Activated T-helper 1 cell treated with anti-CD3 and anti-CD28 coated beads, Interleukin-12 subunit alpha, Interleukin-12 subunit beta, Interleukin-2, Interleukin-4 antibody, amounts not matched to agents 30 ng/mL and 10 ng/mL and 1 ng/mL, durations not matched to agents 14 hours and 24 hours and 36 hours (primary cell): Measurements from ENCODE around the gene FBXW7. TPM values are rescaled to one million over a fixed set of nuclear protein-coding genes. Genes with fewer than 3 reads are reported as not detected.

ENCODE experiments used
- DNase-seq: peaks from one replicate; pipeline ENCODE4 v3.0.0; 2021; ENCODE audit warnings: low spot score
- H3K27ac Mint-ChIP-seq: one replicate; pipeline ENCODE4 v1.8.0; 2021; ENCODE audit warnings: mild to moderate bottlenecking, mixed read lengths
- H3K27me3 Mint-ChIP-seq: one replicate; pipeline ENCODE4 v1.8.0; 2022; ENCODE audit warnings: mild to moderate bottlenecking, moderate library complexity, mixed read lengths; ENCODE audit not compliant: insufficient read depth
- H3K36me3 Mint-ChIP-seq: one replicate; pipeline ENCODE4 v1.8.0; 2021; ENCODE audit warnings: low read depth, mixed read lengths
- H3K4me1 Mint-ChIP-seq: one replicate; pipeline ENCODE4 v1.8.0; 2021; ENCODE audit warnings: low read depth, mixed read lengths
- H3K4me3 Mint-ChIP-seq: one replicate; pipeline ENCODE4 v1.8.0; 2021; ENCODE audit warnings: mild to moderate bottlenecking, moderate library complexity, mixed read lengths
- H3K9me3 Mint-ChIP-seq: one replicate; pipeline ENCODE4 v1.8.0; 2021; ENCODE audit warnings: mixed read lengths
- intact Hi-C: fragments of 100-400 bp; cut with micrococcal nuclease; formaldehyde crosslinking; loops from one replicate; pipeline ENCODE4 v1.15.1; 2024
- total RNA-seq: library from RNA; stranded (reverse); gene quantifications from 2 replicates; pipeline ENCODE4 v1.2.3, GENCODE V29; 2022

FBXW7 gene
- total RNA-seq, 1 donor from 2014 or later, result 53.3 TPM

- DNase-seq, result no peak
- Mint-ChIP-seq H3K36me3 (peaks cover 16% of the 10 kb centered on the region), H3K27ac (no peak overlapping the region), H3K4me3 (no peak overlapping the region), H3K4me1 (peaks cover 23% of the 10 kb centered on the region), H3K9me3 (no peaks in the 10 kb centered on the region), H3K27me3 (no peaks in the 10 kb centered on the region)
- intact Hi-C loops, result no loop called here
These were observed 143.8 kb downstream of the FBXW7 start for GRCh38 chr4:152392079-152392478.

GRCh38 chr4:152390216-152390615 lies 145.7 kb downstream of the FBXW7 start:
- H3K27me3 Mint-ChIP-seq, result no peaks in the 10 kb centered on the region
- no peak overlapping the region for H3K27ac Mint-ChIP-seq
- no peak for DNase-seq
- H3K36me3 Mint-ChIP-seq, result peaks cover 10% of the 10 kb centered on the region
- H3K4me1 Mint-ChIP-seq, result peaks cover 16% of the 10 kb centered on the region
- H3K9me3 Mint-ChIP-seq, result no peaks in the 10 kb centered on the region
- intact Hi-C loops, result no loop called here
- H3K4me3 Mint-ChIP-seq, result no peak overlapping the region

GRCh38 chr4:152389359-152389758 lies 146.5 kb downstream of the FBXW7 start:
- intact Hi-C loops, result loop anchor here (10.0 kb wide), 1 partner anchor 1275 kb away; no protein-coding TSS in a partner anchor
- Mint-ChIP-seq H3K27me3 (no peaks in the 10 kb centered on the region), H3K4me1 (peaks cover 10% of the 10 kb centered on the region)

GRCh38 chr4:152385551-152385950 lies 150.3 kb downstream of the FBXW7 start:
- Mint-ChIP-seq H3K9me3 (no peaks in the 10 kb centered on the region), H3K36me3 (peaks cover 3% of the 10 kb centered on the region), H3K27ac (no peak overlapping the region), H3K27me3 (no peaks in the 10 kb centered on the region), H3K4me1 (peaks cover 21% of the 10 kb centered on the region), H3K4me3 (no peak overlapping the region)
- no peak for DNase-seq
- intact Hi-C loops, result loop anchor here (10.0 kb wide), 1 partner anchor 1271 kb away; no protein-coding TSS in a partner anchor

More at GRCh38 chr4:152389359-152389758, 146.5 kb downstream of the FBXW7 start:
- no peaks in the 10 kb centered on the region for H3K9me3 Mint-ChIP-seq
- H3K4me3 Mint-ChIP-seq, result no peak overlapping the region
- H3K36me3 Mint-ChIP-seq, result peaks cover 10% of the 10 kb centered on the region
- H3K27ac Mint-ChIP-seq, result no peak overlapping the region
- DNase-seq, result no peak

- no peak for DNase-seq
- Mint-ChIP-seq H3K27me3 (no peaks in the 10 kb centered on the region), H3K9me3 (no peaks in the 10 kb centered on the region), H3K4me1 (peaks cover 11% of the 10 kb centered on the region), H3K27ac (no peak overlapping the region), H3K4me3 (peak overlapping the region; percentile 57), H3K36me3 (peaks cover 3% of the 10 kb centered on the region)
- intact Hi-C loops, result loop anchor here (5.0 to 10.0 kb wide), 2 partner anchors 620 to 1267 kb away; partner anchors contain the start of gene GATB
These were observed 153.7 kb downstream of the FBXW7 start for GRCh38 chr4:152382057-152382785.

GRCh38 chr4:152380919-152381318 lies 155.0 kb downstream of the FBXW7 start:
- Mint-ChIP-seq H3K27ac (no peak overlapping the region), H3K27me3 (no peaks in the 10 kb centered on the region), H3K4me3 (no peak overlapping the region), H3K36me3 (peaks cover 3% of the 10 kb centered on the region), H3K4me1 (peaks cover 11% of the 10 kb centered on the region), H3K9me3 (no peaks in the 10 kb centered on the region)
- DNase-seq, result no peak
- intact Hi-C loops, result loop anchor here (5.0 to 10.0 kb wide), 2 partner anchors 619 to 1266 kb away; partner anchors contain the start of gene GATB

- no peak overlapping the region for H3K4me3 Mint-ChIP-seq
- intact Hi-C loops, result loop anchor here (5.0 to 10.0 kb wide), 2 partner anchors 618 to 1265 kb away; partner anchors contain the start of gene GATB
- peaks cover 11% of the 10 kb centered on the region for H3K4me1 Mint-ChIP-seq
- H3K36me3 Mint-ChIP-seq, result peaks cover 3% of the 10 kb centered on the region
- no peak overlapping the region for H3K27ac Mint-ChIP-seq
- H3K9me3 Mint-ChIP-seq, result no peaks in the 10 kb centered on the region
- no peaks in the 10 kb centered on the region for H3K27me3 Mint-ChIP-seq
- no peak for DNase-seq
These were observed 155.7 kb downstream of the FBXW7 start for GRCh38 chr4:152380185-152380584.

- Mint-ChIP-seq H3K27me3 (no peaks in the 10 kb centered on the region), H3K4me1 (peaks cover 19% of the 10 kb centered on the region), H3K36me3 (peaks cover 12% of the 10 kb centered on the region), H3K27ac (no peak overlapping the region), H3K4me3 (no peak overlapping the region), H3K9me3 (no peaks in the 10 kb centered on the region)
- DNase-seq, result no peak
- intact Hi-C loops, result no loop called here
These were observed 161.1 kb downstream of the FBXW7 start for GRCh38 chr4:152374606-152375285.

- peaks cover 12% of the 10 kb centered on the region for H3K36me3 Mint-ChIP-seq
- peaks cover 24% of the 10 kb centered on the region for H3K4me1 Mint-ChIP-seq
- H3K27me3 Mint-ChIP-seq, result no peaks in the 10 kb centered on the region
- H3K27ac Mint-ChIP-seq, result no peak overlapping the region
- H3K9me3 Mint-ChIP-seq, result no peaks in the 10 kb centered on the region
- intact Hi-C loops, result no loop called here
- no peak overlapping the region for H3K4me3 Mint-ChIP-seq
- DNase-seq, result no peak
These were observed 161.7 kb downstream of the FBXW7 start for GRCh38 chr4:152374153-152374552.

GRCh38 chr4:152372444-152372843 lies 163.4 kb downstream of the FBXW7 start:
- H3K4me3 Mint-ChIP-seq, result no peak overlapping the region
- H3K27me3 Mint-ChIP-seq, result no peaks in the 10 kb centered on the region
- peaks cover 8% of the 10 kb centered on the region for H3K36me3 Mint-ChIP-seq
- no peak overlapping the region for H3K27ac Mint-ChIP-seq
- H3K4me1 Mint-ChIP-seq, result peaks cover 26% of the 10 kb centered on the region
- H3K9me3 Mint-ChIP-seq, result no peaks in the 10 kb centered on the region
- intact Hi-C loops, result no loop called here
- DNase-seq, result no peak

GRCh38 chr4:152369902-152370295 lies 166.0 kb downstream of the FBXW7 start:
- DNase-seq, result no peak
- Mint-ChIP-seq H3K27ac (no peak overlapping the region), H3K27me3 (no peaks in the 10 kb centered on the region), H3K4me3 (no peak overlapping the region), H3K36me3 (peaks cover 20% of the 10 kb centered on the region), H3K9me3 (peaks cover 9% of the 10 kb centered on the region), H3K4me1 (peaks cover 24% of the 10 kb centered on the region)
- intact Hi-C loops, result loop anchor here (10.0 kb wide), 1 partner anchor 485 kb away; no protein-coding TSS in a partner anchor

GRCh38 chr4:152369203-152369901 lies 166.5 kb downstream of the FBXW7 start:
- intact Hi-C loops, result loop anchor here (10.0 kb wide), 1 partner anchor 485 kb away; no protein-coding TSS in a partner anchor
- Mint-ChIP-seq H3K9me3 (peaks cover 10% of the 10 kb centered on the region), H3K36me3 (peaks cover 21% of the 10 kb centered on the region), H3K4me3 (no peak overlapping the region), H3K27ac (no peak overlapping the region), H3K27me3 (no peaks in the 10 kb centered on the region), H3K4me1 (peaks cover 19% of the 10 kb centered on the region)
- DNase-seq, result no peak
